Measurements from ENCODE around the gene CXCR6. TPM values are rescaled to one million over a fixed set of nuclear protein-coding genes. Genes with fewer than 3 reads are reported as not detected.

CXCR6 gene
- total RNA-seq, 2 donors from 2014 or later = not detected

GRCh38 chr3:45975686-45976085, 32.4 kb downstream of the CXCR6 start:
- WGBS, 2 experiments (ENCODE audit: insufficient coverage in 1 of 2, insufficient read length in 1 of 2) = 94 to 100% methylated on average over 1 to 5 of the region's 5 CpGs
- no peaks in the 10 kb centered on the region for H3K27me3 Mint-ChIP-seq (ENCODE audit: insufficient read depth)
- no peak overlapping the region for H3K27ac ChIP-seq (ENCODE audit: low read depth, low read length)
- H3K4me1 Mint-ChIP-seq = no peaks in the 10 kb centered on the region
- H3K9me3 Mint-ChIP-seq = no peaks in the 10 kb centered on the region
- H3K4me3 Mint-ChIP-seq = no peak overlapping the region
- no peaks in the 10 kb centered on the region for H3K4me1 ChIP-seq (ENCODE audit: control insufficient read depth, insufficient read depth, low read length)
- no peaks in the 10 kb centered on the region for H3K9me3 ChIP-seq (ENCODE audit: control insufficient read depth, low read length)
- TF ChIP-seq CTCF (conservative IDR thresholded peaks at IDR 0.05) = no peak
- H3K36me3 ChIP-seq (ENCODE audit: control insufficient read depth, insufficient read depth, low read length) = peaks cover 58% of the 10 kb centered on the region
- H3K36me3 Mint-ChIP-seq (ENCODE audit: low read depth) = peaks cover 55% of the 10 kb centered on the region
- H3K9ac ChIP-seq (ENCODE audit: extremely low read depth, low read length, poor library complexity, severe bottlenecking) = no peak overlapping the region
- no peak overlapping the region for H3K4me3 ChIP-seq (ENCODE audit: low read length)
- no peak overlapping the region for H3K27ac Mint-ChIP-seq
- no peaks in the 10 kb centered on the region for H3K27me3 ChIP-seq (ENCODE audit: control insufficient read depth, insufficient read depth, low read length, poor library complexity, severe bottlenecking)
- DNase-seq = no peak

- no peak overlapping the region for H3K4me3 Mint-ChIP-seq
- Histone ChIP-seq H3K27me3 (ENCODE audit: control insufficient read depth, insufficient read depth, low read length, poor library complexity, severe bottlenecking) (no peaks in the 10 kb centered on the region), H3K9ac (ENCODE audit: extremely low read depth, low read length, poor library complexity, severe bottlenecking) (no peak overlapping the region), H3K9me3 (ENCODE audit: control insufficient read depth, low read length) (no peaks in the 10 kb centered on the region), H3K4me1 (ENCODE audit: control insufficient read depth, insufficient read depth, low read length) (no peaks in the 10 kb centered on the region), H3K4me3 (ENCODE audit: low read length) (no peak overlapping the region), H3K36me3 (ENCODE audit: control insufficient read depth, insufficient read depth, low read length) (peaks cover 60% of the 10 kb centered on the region), H3K27ac (ENCODE audit: low read depth, low read length) (no peak overlapping the region)
- TF ChIP-seq CTCF (conservative IDR thresholded peaks at IDR 0.05) = no peak
- H3K9me3 Mint-ChIP-seq = no peaks in the 10 kb centered on the region
- WGBS, 2 experiments (ENCODE audit: insufficient coverage in 1 of 2, insufficient read length in 1 of 2) = 88 to 94% methylated on average over 6 of the region's 6 CpGs
- peaks cover 53% of the 10 kb centered on the region for H3K36me3 Mint-ChIP-seq (ENCODE audit: low read depth)
- no peak for DNase-seq
- no peaks in the 10 kb centered on the region for H3K4me1 Mint-ChIP-seq
- no peaks in the 10 kb centered on the region for H3K27me3 Mint-ChIP-seq (ENCODE audit: insufficient read depth)
- no peak overlapping the region for H3K27ac Mint-ChIP-seq
These were observed 33.2 kb downstream of the CXCR6 start for GRCh38 chr3:45976191-45977091.

GRCh38 chr3:45978006-45978761, 34.9 kb downstream of the CXCR6 start:
- no peak for TF ChIP-seq CTCF (conservative IDR thresholded peaks at IDR 0.05)
- H3K4me3 Mint-ChIP-seq = no peak overlapping the region
- peaks cover 70% of the 10 kb centered on the region for H3K36me3 ChIP-seq (ENCODE audit: control insufficient read depth, insufficient read depth, low read length)

More at GRCh38 chr3:45978006-45978761, 34.9 kb downstream of the CXCR6 start:
- H3K4me3 ChIP-seq (ENCODE audit: low read length) = no peak overlapping the region
- 95 to 98% methylated on average over 4 to 5 of the region's 5 CpGs for WGBS, 2 experiments (ENCODE audit: insufficient coverage in 1 of 2, insufficient read length in 1 of 2)
- Mint-ChIP-seq H3K27ac (no peak overlapping the region), H3K27me3 (ENCODE audit: insufficient read depth) (no peaks in the 10 kb centered on the region), H3K4me1 (no peaks in the 10 kb centered on the region), H3K9me3 (no peaks in the 10 kb centered on the region), H3K36me3 (ENCODE audit: low read depth) (peaks cover 46% of the 10 kb centered on the region)
- no peaks in the 10 kb centered on the region for H3K27me3 ChIP-seq (ENCODE audit: control insufficient read depth, insufficient read depth, low read length, poor library complexity, severe bottlenecking)
- DNase-seq = no peak
- H3K4me1 ChIP-seq (ENCODE audit: control insufficient read depth, insufficient read depth, low read length) = no peaks in the 10 kb centered on the region
- H3K27ac ChIP-seq (ENCODE audit: low read depth, low read length) = no peak overlapping the region
- no peaks in the 10 kb centered on the region for H3K9me3 ChIP-seq (ENCODE audit: control insufficient read depth, low read length)
- no peak overlapping the region for H3K9ac ChIP-seq (ENCODE audit: extremely low read depth, low read length, poor library complexity, severe bottlenecking)

Data from endodermal cell (in vitro differentiated cells).